ENCODE data around the gene WLS. TPM values are rescaled to one million over a fixed set of nuclear protein-coding genes. Genes with fewer than 3 reads are reported as not detected.

Gene WLS
- total and polyA plus RNA-seq, 7 experiments from 2014 or later, result 0.50 to 12.2 (median 0.62) TPM; not detected in 4

DNA sequence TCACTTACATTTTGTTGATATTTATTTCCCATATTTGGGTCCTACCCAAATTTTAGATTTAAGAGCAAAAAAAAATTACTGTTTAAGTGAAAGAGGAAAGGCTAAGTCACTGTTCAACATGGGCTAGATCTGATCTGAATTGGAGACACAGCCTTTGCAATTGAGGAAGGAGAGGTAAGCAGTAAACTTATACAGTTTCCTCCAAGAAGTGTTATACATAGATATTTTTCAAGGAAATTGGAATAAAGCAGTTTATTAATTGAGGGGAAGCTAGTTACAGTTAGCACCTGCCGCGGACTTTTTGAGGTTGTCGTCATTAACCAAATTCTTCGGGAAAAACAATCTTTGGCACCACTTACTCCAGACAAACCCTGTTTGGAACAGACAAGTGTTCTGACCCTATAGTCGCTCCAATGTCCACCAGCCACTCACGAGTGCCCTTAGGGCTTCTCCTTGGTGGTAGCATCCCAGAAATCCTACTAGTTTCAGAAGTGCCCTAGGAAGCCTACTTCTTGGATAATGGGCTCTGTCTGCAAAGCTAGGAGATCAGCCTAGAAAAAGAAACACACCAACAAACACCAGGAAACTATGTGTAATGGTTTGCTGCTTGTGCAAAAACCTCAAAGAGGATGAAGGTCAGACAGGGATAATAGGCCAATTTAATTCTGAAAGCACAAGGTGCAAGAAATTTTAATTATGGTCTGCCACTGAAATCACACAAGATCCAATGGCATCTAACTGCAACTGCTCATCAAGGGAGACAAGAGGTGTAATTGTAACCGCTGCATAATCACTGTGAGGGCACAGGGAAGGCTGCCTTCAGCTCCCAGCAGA is 2.5 kb downstream of the WLS start:
- H3K4me3 Mint-ChIP-seq, result peak overlapping the region in 6 of 10 donors; percentile 4 to 74 (median 31)
- no peaks in the 10 kb centered on the region for H3K9me3 ChIP-seq (ENCODE audit: control insufficient read depth in 2 of 3, low read length in 3 of 3)
- no peaks in the 10 kb centered on the region for H3K4me1 ChIP-seq (ENCODE audit: control insufficient read depth in 2 of 2, insufficient read depth in 2 of 2, low read length in 2 of 2)
- H3K4me3 ChIP-seq (ENCODE audit: low read length), result no peak overlapping the region
- intact Hi-C loops (cut with micrococcal nuclease), result no loop called here
- H3K36me3 ChIP-seq (ENCODE audit: control insufficient read depth in 2 of 3, insufficient read depth in 3 of 3, low read length in 3 of 3), result no peaks in the 10 kb centered on the region
- ATAC-seq (no peak), DNase-seq (no peak)
- peaks cover 5 to 24% (median 14%) of the 10 kb centered on the region in 7 donors for H3K4me1 Mint-ChIP-seq
- peaks cover 0 to 15% of the 10 kb centered on the region in 2 donors for H3K27me3 ChIP-seq (ENCODE audit: control insufficient read depth in 2 of 2, insufficient read depth in 2 of 2, low read length in 2 of 2)
- ChIA-PET POLR2A (no interaction called here), CTCF (no interaction called here)
- H3K27me3 Mint-ChIP-seq, result peaks cover 55 to 72% (median 64%) of the 10 kb centered on the region in 5 donors
- H3K27ac ChIP-seq (ENCODE audit: low read depth, low read length), result no peak overlapping the region
- H3K27ac Mint-ChIP-seq, result no peak overlapping the region
- H3K36me3 Mint-ChIP-seq, result peaks cover 0 to 4% (median 0%) of the 10 kb centered on the region in 5 donors
- peaks cover 0 to 8% (median 2%) of the 10 kb centered on the region in 11 donors for H3K9me3 Mint-ChIP-seq

DNA sequence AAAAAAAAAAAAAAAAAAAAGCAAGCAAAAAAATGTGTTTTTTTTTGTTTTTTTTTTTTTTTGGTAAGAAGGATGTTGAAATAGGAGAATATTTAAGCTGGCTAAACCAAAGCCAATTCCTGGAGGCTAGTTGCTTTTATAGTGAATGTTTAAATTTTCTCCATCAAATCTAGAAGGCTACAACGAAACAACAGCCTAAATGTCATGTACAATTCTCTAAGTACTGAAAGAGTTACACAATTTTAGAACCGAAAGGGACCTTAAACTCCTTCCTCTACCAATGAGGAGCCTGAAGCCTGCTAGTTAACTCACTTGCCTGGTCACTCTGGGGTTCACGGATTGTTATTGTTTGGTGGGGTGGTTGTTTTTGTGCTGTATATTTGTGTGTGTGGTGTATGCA is 3.5 kb downstream of the WLS start:
- Mint-ChIP-seq H3K4me1 (peaks cover 5 to 24% (median 14%) of the 10 kb centered on the region in 7 donors), H3K27me3 (peaks cover 46 to 68% (median 54%) of the 10 kb centered on the region in 5 donors), H3K4me3 (no peak overlapping the region), H3K9me3 (peaks cover 0 to 7% (median 2%) of the 10 kb centered on the region in 11 donors), H3K36me3 (peaks cover 0 to 4% (median 0%) of the 10 kb centered on the region in 5 donors), H3K27ac (no peak overlapping the region)
- no peaks in the 10 kb centered on the region for H3K4me1 ChIP-seq (ENCODE audit: control insufficient read depth in 2 of 2, insufficient read depth in 2 of 2, low read length in 2 of 2)
- H3K27ac ChIP-seq (ENCODE audit: low read depth, low read length), result no peak overlapping the region
- H3K27me3 ChIP-seq (ENCODE audit: control insufficient read depth in 2 of 2, insufficient read depth in 2 of 2, low read length in 2 of 2), result peaks cover 0 to 7% of the 10 kb centered on the region in 2 donors
- CTCF ChIA-PET, result no interaction called here
- POLR2A ChIA-PET, result no interaction called here
- H3K9me3 ChIP-seq (ENCODE audit: control insufficient read depth in 2 of 3, low read length in 3 of 3), result no peaks in the 10 kb centered on the region
- H3K36me3 ChIP-seq (ENCODE audit: control insufficient read depth in 2 of 3, insufficient read depth in 3 of 3, low read length in 3 of 3), result no peaks in the 10 kb centered on the region
- DNase-seq, result no peak
- ATAC-seq, result no peak
- intact Hi-C loops (cut with micrococcal nuclease), result no loop called here
- H3K4me3 ChIP-seq (ENCODE audit: low read length), result no peak overlapping the region

DNA sequence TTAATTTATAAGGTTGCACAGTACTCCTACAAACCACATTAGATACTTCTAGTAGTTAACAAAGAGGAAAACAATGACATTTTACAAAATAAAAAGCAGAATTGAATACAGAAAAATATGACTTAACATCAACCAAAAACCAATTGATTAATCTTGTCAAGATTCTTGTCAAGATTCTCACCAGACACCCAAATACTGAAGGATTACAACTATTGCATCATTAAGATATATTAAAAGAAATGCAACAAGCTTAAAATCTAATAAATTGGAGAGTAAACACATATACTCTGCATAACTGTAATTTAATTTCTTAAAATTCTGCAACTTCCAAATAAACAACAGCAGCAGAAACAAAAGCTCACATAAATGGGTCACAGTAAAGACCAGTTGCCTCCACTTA is 4.7 kb downstream of the WLS start:
- Mint-ChIP-seq H3K36me3 (peaks cover 0 to 4% (median 0%) of the 10 kb centered on the region in 5 donors), H3K27me3 (peaks cover 38 to 63% (median 42%) of the 10 kb centered on the region in 5 donors), H3K4me3 (no peak overlapping the region), H3K27ac (no peak overlapping the region), H3K9me3 (peaks cover 0 to 6% (median 2%) of the 10 kb centered on the region in 11 donors), H3K4me1 (peaks cover 5 to 17% (median 7%) of the 10 kb centered on the region in 7 donors)
- Histone ChIP-seq H3K9me3 (ENCODE audit: control insufficient read depth in 2 of 3, low read length in 3 of 3) (no peaks in the 10 kb centered on the region), H3K4me1 (ENCODE audit: control insufficient read depth in 2 of 2, insufficient read depth in 2 of 2, low read length in 2 of 2) (no peaks in the 10 kb centered on the region), H3K27me3 (ENCODE audit: control insufficient read depth in 2 of 2, insufficient read depth in 2 of 2, low read length in 2 of 2) (no peaks in the 10 kb centered on the region), H3K36me3 (ENCODE audit: control insufficient read depth in 2 of 3, insufficient read depth in 3 of 3, low read length in 3 of 3) (no peaks in the 10 kb centered on the region), H3K27ac (ENCODE audit: low read depth, low read length) (no peak overlapping the region), H3K4me3 (ENCODE audit: low read length) (no peak overlapping the region)
- intact Hi-C loops (cut with micrococcal nuclease), result no loop called here
- ATAC-seq (no peak), DNase-seq (no peak)
- CTCF ChIA-PET, result no interaction called here
- POLR2A ChIA-PET, result no interaction called here

GRCh38 chr1:68225781-68226180 is 6.5 kb downstream of the WLS start:
- Histone ChIP-seq H3K4me3 (ENCODE audit: low read length) (no peak overlapping the region), H3K36me3 (ENCODE audit: control insufficient read depth in 2 of 3, insufficient read depth in 3 of 3, low read length in 3 of 3) (no peaks in the 10 kb centered on the region), H3K27ac (ENCODE audit: low read depth, low read length) (no peak overlapping the region), H3K4me1 (ENCODE audit: control insufficient read depth in 2 of 2, insufficient read depth in 2 of 2, low read length in 2 of 2) (no peaks in the 10 kb centered on the region), H3K27me3 (ENCODE audit: control insufficient read depth in 2 of 2, insufficient read depth in 2 of 2, low read length in 2 of 2) (no peaks in the 10 kb centered on the region), H3K9me3 (ENCODE audit: control insufficient read depth in 2 of 3, low read length in 3 of 3) (no peaks in the 10 kb centered on the region)
- H3K4me1 Mint-ChIP-seq, result peaks cover 0 to 9% (median 2%) of the 10 kb centered on the region in 7 donors
- no peak overlapping the region for H3K4me3 Mint-ChIP-seq
- peaks cover 26 to 55% (median 34%) of the 10 kb centered on the region in 5 donors for H3K27me3 Mint-ChIP-seq
- POLR2A ChIA-PET, result no interaction called here
- no peak for DNase-seq
- peaks cover 0 to 4% (median 0%) of the 10 kb centered on the region in 5 donors for H3K36me3 Mint-ChIP-seq
- no peak for ATAC-seq
- H3K9me3 Mint-ChIP-seq, result peaks cover 0 to 9% (median 2%) of the 10 kb centered on the region in 11 donors
- no peak overlapping the region for H3K27ac Mint-ChIP-seq
- intact Hi-C loops (cut with micrococcal nuclease), result no loop called here
- CTCF ChIA-PET, result no interaction called here

DNA sequence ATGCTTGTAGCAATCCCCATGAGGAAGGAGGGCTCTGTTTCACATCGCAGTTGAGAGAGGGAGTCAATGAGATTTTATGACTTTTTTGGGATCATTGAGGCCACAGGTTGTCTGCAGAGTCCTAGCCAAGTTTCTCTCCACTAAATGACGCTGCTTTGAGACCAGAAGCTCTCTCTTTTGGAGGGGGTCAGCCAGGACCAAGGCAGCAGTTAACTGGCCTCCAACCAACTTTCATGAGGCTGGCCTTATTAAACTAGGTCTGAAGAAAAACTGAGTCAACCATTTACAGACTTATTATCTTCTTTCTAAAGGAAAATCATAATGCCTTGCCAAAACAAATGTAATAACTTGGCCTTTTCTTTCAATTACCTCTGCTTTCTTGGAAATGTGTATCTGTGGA is 8.6 kb downstream of the WLS start:
- ATAC-seq (no peak), DNase-seq (no peak)
- H3K9me3 Mint-ChIP-seq, result peaks cover 0 to 9% (median 2%) of the 10 kb centered on the region in 11 donors
- H3K27me3 Mint-ChIP-seq, result peaks cover 7 to 39% (median 15%) of the 10 kb centered on the region in 5 donors
- no peak overlapping the region for H3K27ac Mint-ChIP-seq
- H3K36me3 Mint-ChIP-seq, result no peaks in the 10 kb centered on the region
- intact Hi-C loops (cut with micrococcal nuclease), result no loop called here
- H3K36me3 ChIP-seq (ENCODE audit: control insufficient read depth in 2 of 3, insufficient read depth in 3 of 3, low read length in 3 of 3), result no peaks in the 10 kb centered on the region
- H3K27ac ChIP-seq (ENCODE audit: low read depth, low read length), result no peak overlapping the region
- POLR2A ChIA-PET, result no interaction called here
- no peaks in the 10 kb centered on the region for H3K27me3 ChIP-seq (ENCODE audit: control insufficient read depth in 2 of 2, insufficient read depth in 2 of 2, low read length in 2 of 2)
- CTCF ChIA-PET, result no interaction called here
- no peak overlapping the region for H3K4me3 ChIP-seq (ENCODE audit: low read length)
- H3K4me1 ChIP-seq (ENCODE audit: control insufficient read depth in 2 of 2, insufficient read depth in 2 of 2, low read length in 2 of 2), result no peaks in the 10 kb centered on the region
- no peaks in the 10 kb centered on the region for H3K9me3 ChIP-seq (ENCODE audit: control insufficient read depth in 2 of 3, low read length in 3 of 3)
- H3K4me1 Mint-ChIP-seq, result no peaks in the 10 kb centered on the region
- no peak overlapping the region for H3K4me3 Mint-ChIP-seq

DNA sequence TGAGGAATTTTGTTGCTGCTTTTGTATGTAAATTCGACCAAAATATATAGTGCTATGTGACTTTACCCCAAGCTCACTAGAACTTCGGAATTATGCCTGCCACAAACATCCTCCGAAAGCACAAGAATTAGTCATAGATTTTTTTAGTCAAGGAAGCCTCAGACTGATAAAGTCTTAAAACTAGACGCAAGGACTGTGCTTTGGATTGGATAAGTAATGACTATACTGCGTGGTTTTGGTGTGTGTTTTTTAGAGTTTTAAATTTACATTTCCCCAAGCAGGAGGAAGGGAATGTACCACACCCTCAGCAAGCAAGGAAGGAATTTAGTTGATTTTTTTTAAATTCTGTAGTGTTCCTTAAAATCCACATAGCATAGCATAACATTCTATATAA is 10.3 kb downstream of the WLS start:
- no peak overlapping the region for H3K4me3 Mint-ChIP-seq
- H3K9me3 Mint-ChIP-seq, result peaks cover 0 to 9% (median 2%) of the 10 kb centered on the region in 11 donors
- H3K36me3 Mint-ChIP-seq, result no peaks in the 10 kb centered on the region
- no peaks in the 10 kb centered on the region for H3K4me1 Mint-ChIP-seq
- Histone ChIP-seq H3K27me3 (ENCODE audit: control insufficient read depth in 2 of 2, insufficient read depth in 2 of 2, low read length in 2 of 2) (no peaks in the 10 kb centered on the region), H3K9me3 (ENCODE audit: control insufficient read depth in 2 of 3, low read length in 3 of 3) (no peaks in the 10 kb centered on the region), H3K4me1 (ENCODE audit: control insufficient read depth in 2 of 2, insufficient read depth in 2 of 2, low read length in 2 of 2) (no peaks in the 10 kb centered on the region), H3K27ac (ENCODE audit: low read depth, low read length) (no peak overlapping the region), H3K4me3 (ENCODE audit: low read length) (no peak overlapping the region), H3K36me3 (ENCODE audit: control insufficient read depth in 2 of 3, insufficient read depth in 3 of 3, low read length in 3 of 3) (no peaks in the 10 kb centered on the region)
- no peak for DNase-seq
- peaks cover 4 to 35% (median 15%) of the 10 kb centered on the region in 5 donors for H3K27me3 Mint-ChIP-seq
- ChIA-PET CTCF (no interaction called here), POLR2A (no interaction called here)
- H3K27ac Mint-ChIP-seq, result no peak overlapping the region
- ATAC-seq, result no peak
- intact Hi-C loops (cut with micrococcal nuclease), result no loop called here
